ENCODE measurements around the gene FAM13C.

The FAM13C gene

GRCh38 chr10:59222788-59223187 is 139.6 kb downstream of the FAM13C start:
- Histone ChIP-seq H3F3A (ENCODE audit: control insufficient read depth, insufficient read depth) (no peaks in the 10 kb centered on the region), H3K9me3 (ENCODE audit: control insufficient read depth, insufficient read depth, low read length) (no peaks in the 10 kb centered on the region), H3K4me2 (ENCODE audit: low read length) (no peak overlapping the region), H3K4me1 (ENCODE audit: control insufficient read depth, low read length) (no peaks in the 10 kb centered on the region), H3K4me3 (ENCODE audit: low read length) (no peak overlapping the region), H3K27me3 (ENCODE audit: control insufficient read depth, low read length) (no peaks in the 10 kb centered on the region), H3K27ac (ENCODE audit: low read depth, low read length) (no peak overlapping the region), H3K9me2 (replicated peaks; ENCODE audit: control insufficient read depth, low read length) (no peaks in the 10 kb centered on the region), H3K79me2 (ENCODE audit: control insufficient read depth, low read length) (no peaks in the 10 kb centered on the region), H3K36me3 (ENCODE audit: control insufficient read depth, low read length) (no peaks in the 10 kb centered on the region), H4K20me1 (ENCODE audit: control insufficient read depth, insufficient read depth, low read depth, low read length) (no peaks in the 10 kb centered on the region)
- TF ChIP-seq EZH2phosphoT487 (IDR thresholded peaks at IDR 0.05; ENCODE audit: borderline replicate concordance, low read length) (no peak), CTCF (IDR thresholded peaks at IDR 0.05; ENCODE audit: low read depth, low read length, poor library complexity, severe bottlenecking) (no peak)

DNA sequence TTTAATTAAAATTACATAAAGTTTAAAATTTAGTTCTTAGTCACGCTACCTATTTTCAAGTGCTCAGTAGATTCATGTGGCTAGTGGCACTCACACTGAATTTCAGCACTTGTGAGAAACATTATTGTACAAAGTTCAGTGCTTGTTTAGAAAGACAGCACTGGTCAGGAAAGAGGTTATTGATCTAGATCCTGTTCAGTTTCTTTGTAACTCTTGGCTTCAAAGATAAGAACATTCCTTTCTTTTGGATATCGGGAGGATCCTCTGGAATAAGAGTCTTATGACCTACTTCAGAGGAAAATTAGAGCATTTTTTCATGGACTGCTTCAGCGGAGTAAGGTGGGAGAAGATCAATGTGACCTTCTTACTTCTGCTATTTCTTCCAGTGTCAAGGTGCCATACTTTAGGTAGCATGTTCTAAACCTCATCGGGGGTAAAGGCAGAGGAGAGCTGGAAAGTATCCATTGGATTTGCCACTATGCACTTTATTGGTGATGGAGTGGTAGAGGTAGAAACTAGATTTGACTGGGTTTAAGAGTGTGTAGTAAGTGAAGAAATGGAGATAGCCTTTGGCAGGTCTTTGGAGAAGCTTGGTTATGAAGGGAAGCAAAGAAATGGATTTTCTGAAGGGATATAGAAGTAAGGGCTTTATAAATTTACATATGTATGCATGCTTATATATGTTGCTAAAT is 146.0 kb downstream of the FAM13C start:
- no peaks in the 10 kb centered on the region for H3K9me2 ChIP-seq (replicated peaks; ENCODE audit: control insufficient read depth, low read length)
- H3K4me2 ChIP-seq (ENCODE audit: low read length): no peak overlapping the region
- H3K27me3 ChIP-seq (ENCODE audit: control insufficient read depth, low read length): no peaks in the 10 kb centered on the region
- no peaks in the 10 kb centered on the region for H3K79me2 ChIP-seq (ENCODE audit: control insufficient read depth, low read length)
- TF ChIP-seq EZH2phosphoT487 (IDR thresholded peaks at IDR 0.05; ENCODE audit: borderline replicate concordance, low read length): no peak
- no peak for TF ChIP-seq CTCF (IDR thresholded peaks at IDR 0.05; ENCODE audit: low read depth, low read length, poor library complexity, severe bottlenecking)
- no peaks in the 10 kb centered on the region for H3K36me3 ChIP-seq (ENCODE audit: control insufficient read depth, low read length)
- no peak overlapping the region for H3K4me3 ChIP-seq (ENCODE audit: low read length)
- no peaks in the 10 kb centered on the region for H3F3A ChIP-seq (ENCODE audit: control insufficient read depth, insufficient read depth)
- H3K27ac ChIP-seq (ENCODE audit: low read depth, low read length): no peak overlapping the region
- no peaks in the 10 kb centered on the region for H4K20me1 ChIP-seq (ENCODE audit: control insufficient read depth, insufficient read depth, low read depth, low read length)
- H3K4me1 ChIP-seq (ENCODE audit: control insufficient read depth, low read length): no peaks in the 10 kb centered on the region
- H3K9me3 ChIP-seq (ENCODE audit: control insufficient read depth, insufficient read depth, low read length): no peaks in the 10 kb centered on the region

DNA sequence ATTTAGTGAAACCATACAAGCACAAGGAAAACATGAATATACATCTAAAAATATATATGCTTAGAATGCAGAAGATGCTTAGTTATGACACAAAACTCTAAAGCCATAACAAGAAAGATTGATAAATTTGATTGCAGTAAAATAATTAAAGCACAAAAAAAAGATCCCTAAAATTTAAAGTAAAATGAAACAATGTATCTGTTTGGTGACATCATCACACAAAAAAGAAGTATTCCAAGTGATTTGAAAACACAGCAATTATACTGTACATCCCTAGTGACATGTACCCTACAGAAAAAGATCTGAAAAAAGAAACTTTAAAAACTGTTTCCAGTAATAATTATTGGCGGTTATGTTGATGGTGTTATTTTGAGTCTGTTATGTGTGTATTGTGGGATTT is 148.2 kb downstream of the FAM13C start:
- Histone ChIP-seq H3K27me3 (ENCODE audit: control insufficient read depth, low read length) (no peaks in the 10 kb centered on the region), H3K9me2 (replicated peaks; ENCODE audit: control insufficient read depth, low read length) (no peaks in the 10 kb centered on the region), H3K4me3 (ENCODE audit: low read length) (no peak overlapping the region), H3K36me3 (ENCODE audit: control insufficient read depth, low read length) (no peaks in the 10 kb centered on the region), H3K4me1 (ENCODE audit: control insufficient read depth, low read length) (no peaks in the 10 kb centered on the region), H3K79me2 (ENCODE audit: control insufficient read depth, low read length) (no peaks in the 10 kb centered on the region), H3K4me2 (ENCODE audit: low read length) (no peak overlapping the region), H3K9me3 (ENCODE audit: control insufficient read depth, insufficient read depth, low read length) (no peaks in the 10 kb centered on the region; the same call in 1 of the 2 replicates), H4K20me1 (ENCODE audit: control insufficient read depth, insufficient read depth, low read depth, low read length) (no peaks in the 10 kb centered on the region), H3F3A (ENCODE audit: control insufficient read depth, insufficient read depth) (no peaks in the 10 kb centered on the region), H3K27ac (ENCODE audit: low read depth, low read length) (no peak overlapping the region)
- TF ChIP-seq CTCF (IDR thresholded peaks at IDR 0.05; ENCODE audit: low read depth, low read length, poor library complexity, severe bottlenecking): no peak

All from DOHH2 (cell line).